Posterior cingulate gyrus (tissue), 11 donors: ENCODE data around the gene POLR3G.

ENCODE experiments used
- DNase-seq, 10 donors: peaks; one replicate each; pipeline versions ENCODE4 v3.0.0 to v3.0.0-alpha.2; 2020 to 2021; ENCODE audit warnings: mixed read lengths in 3 of 10
- intact Hi-C: fragments of 100-400 bp; cut with DNase I; formaldehyde crosslinking; loops from one replicate; pipeline ENCODE4 v1.15.1; 2023

Gene POLR3G

DNA sequence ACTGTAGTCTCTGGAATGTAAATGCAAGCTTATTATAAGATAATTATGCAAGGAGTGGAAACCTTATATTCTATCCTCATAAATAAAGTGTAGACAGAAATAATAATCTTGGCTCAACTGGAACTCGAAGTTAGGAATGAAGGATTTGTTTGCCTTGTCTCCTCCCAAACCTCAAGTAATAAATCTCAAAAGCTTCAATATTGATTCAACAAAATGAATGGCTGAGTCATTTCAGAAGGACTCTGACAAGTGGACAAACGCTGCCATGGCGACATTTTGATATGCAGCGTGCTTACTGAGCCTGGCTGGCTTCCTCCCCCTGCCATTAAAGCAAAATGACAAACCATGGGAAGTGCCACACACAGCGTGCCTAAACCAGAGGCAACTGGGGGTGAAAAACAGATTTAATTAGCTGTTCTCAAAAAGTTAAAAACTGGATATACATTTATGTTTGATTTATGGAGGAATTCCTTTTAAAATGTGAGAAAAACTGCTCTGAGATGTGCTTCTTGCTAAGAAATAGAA, 73.5 kb downstream of the POLR3G start:
- DNase-seq = peak in 4 of 10 donors; percentile 16 to 68 (median 40)
- intact Hi-C loops = no loop called here

DNA sequence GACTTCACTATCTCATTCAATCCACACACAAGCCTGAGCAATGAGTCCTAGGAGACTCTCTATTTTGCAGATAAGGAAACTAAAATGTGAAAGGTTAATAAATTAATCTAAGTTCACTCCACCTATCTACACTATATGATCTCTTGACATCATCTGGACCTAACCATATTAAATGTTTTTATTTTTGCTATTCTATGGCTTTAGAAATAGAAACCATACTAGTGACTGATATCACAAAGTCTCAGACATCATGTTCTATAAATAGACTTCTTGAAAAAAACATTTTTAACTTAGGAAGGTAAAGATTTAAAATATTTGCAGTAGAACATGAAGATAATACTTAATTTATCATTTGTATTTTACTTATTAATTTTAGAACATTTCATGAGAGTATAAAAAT, 74.6 kb downstream of the POLR3G start:
- no peak for DNase-seq
- intact Hi-C loops = no loop called here

DNA sequence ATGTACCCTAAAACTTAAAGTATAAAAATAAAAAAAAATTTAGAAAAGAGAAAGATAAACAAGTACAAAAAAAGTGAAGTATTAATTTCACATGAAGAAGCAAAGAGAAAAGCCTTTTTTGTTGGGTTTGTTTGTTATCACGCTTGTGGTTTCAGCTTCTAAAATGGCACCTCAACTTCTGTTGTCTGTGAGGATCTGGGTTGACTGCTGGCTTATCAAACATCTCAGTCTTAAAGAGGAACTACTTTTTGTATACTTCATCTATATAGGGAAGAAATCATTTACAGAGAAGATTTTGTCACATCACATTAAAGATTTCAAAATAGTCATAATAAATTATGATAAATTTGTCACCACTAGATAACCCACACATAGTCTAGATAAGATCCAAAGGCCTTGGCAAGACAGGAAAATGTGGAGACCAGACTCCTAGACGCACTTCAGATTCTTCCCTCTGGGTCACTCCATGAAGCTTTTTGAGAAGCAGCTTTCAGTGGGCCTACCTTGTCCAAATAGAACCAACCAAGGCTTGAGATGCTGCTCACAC, 75.1 kb downstream of the POLR3G start:
- intact Hi-C loops = no loop called here
- DNase-seq = no peak

DNA sequence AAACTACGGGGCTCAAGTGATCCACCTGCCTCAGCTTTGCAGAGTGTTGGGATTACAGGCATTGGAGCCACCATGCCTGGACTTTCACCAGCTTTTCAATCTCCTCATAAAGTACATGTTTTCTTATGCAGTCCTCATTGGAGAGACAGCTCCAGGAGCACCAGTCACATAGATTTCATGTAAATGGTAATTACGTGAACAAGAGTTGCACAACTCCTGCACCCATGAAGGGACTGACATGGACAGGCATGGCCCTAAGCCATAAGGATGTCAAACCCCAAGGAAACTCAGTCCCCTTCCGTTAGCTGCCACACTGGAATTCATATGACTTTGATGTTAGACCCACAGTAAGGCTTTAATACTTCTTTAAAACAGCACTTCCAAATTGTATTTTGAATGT, 76.3 kb downstream of the POLR3G start:
- intact Hi-C loops = no loop called here
- no peak for DNase-seq

DNA sequence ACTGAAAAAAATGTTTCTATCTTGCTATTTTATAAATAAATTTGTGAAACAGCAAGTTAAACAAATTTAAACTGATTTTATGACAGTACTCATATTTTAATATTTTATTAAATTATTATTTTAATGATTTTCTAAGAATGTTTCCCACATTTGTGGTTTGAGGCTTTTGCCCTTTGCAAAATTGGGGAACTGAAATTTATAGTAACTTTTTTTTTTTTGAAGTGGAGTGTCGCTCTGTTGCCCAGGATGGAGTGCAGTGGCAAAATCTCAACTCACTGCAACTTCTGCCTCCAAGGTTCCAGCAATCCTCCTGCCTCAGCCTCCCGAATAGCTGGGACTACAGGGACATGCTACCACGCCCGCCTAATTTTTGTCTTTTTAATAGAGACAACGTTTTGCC, 76.7 kb downstream of the POLR3G start:
- intact Hi-C loops = no loop called here

DNA sequence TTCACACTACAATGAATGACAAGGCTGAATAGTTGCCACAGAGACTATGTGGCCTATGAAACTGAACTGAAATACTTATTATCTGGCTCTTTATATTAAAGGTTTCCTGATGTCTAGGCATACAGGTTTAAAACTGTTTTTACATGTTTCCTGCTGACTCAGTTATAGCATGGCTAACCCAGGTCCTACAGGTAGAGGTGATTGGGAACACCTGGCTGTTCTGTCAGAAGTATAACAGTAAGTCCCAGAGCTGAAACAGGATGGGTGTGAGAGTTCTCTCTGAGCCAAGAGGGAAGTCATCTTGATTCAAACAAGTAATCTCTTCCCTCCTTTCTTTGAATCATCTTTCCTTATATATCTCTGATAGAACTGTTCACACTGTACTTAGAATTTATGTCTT, 79.0 kb downstream of the POLR3G start:
- no peak for DNase-seq
- intact Hi-C loops = no loop called here

More for the DNA sequence above, 76.7 kb downstream of the POLR3G start:
- no peak for DNase-seq

DNA sequence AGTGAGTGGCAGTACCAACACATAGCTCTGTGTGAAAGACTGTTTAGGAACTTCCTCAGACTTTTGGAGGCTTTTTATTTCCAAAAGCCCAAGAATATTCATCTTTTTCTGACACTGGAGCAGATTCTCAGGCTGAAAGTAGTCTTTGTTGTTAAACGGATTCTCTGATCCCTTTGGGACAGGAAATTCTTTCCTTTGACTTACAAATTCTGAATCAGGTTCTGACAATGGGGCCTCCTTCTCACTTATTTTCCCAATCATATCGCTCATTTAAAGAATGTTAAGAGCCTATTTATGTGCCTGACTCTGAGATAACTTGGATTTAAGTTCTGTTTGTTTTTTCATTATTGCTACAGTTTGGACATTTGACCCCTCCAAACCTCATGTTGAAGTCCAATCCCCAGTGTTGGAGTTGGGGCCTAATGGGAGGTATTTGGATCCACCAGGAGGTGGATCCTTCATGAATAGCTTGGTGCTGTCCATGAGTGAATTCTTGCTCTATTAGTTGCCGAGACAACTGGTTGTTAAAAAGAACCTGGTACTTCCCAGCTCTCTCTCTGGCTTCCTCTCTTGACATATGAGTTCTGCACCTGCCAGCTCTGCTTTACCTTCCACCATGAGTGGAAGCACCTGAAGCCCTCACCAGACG, 79.8 kb downstream of the POLR3G start:
- DNase-seq = no peak
- intact Hi-C loops = no loop called here

DNA sequence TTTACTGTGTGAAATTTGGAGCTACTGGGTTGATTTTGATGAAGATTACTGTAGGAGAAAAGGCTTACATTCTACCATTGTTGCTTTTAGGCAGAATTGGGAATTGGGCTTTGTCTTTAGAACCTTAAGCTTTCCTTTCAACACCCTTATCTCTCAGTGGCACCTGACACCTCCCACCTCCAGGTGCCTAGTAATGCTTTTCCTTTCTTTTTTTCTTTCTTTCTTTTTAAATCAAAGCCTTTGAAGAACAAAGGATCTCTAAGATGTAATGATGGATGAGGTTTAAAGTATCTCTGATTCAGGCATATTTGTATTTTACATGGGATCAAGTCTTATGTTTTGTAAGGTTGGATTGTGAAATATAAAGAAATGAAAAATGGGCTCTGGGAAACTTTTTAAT, 81.0 kb downstream of the POLR3G start:
- DNase-seq = no peak
- intact Hi-C loops = no loop called here

DNA sequence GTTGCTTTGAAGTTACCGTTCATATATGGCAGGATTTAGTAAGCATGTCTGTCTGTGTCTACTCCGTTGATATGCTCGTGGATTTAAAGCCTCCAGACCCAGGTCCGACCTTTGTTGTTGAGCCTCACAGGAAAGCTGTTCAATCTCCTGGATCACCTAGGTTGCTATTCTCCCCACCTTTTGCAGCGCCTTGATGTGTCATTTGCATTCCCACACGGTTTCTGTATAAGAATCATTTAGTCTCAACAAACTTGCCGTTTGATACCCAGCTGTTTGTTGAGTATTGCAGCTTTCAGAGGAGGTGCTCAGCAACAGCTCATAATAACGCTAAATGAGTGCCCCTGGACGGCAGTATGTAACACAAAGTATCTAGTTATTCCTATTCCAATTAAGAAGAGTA, 82.7 kb downstream of the POLR3G start:
- DNase-seq = no peak
- intact Hi-C loops = no loop called here

DNA sequence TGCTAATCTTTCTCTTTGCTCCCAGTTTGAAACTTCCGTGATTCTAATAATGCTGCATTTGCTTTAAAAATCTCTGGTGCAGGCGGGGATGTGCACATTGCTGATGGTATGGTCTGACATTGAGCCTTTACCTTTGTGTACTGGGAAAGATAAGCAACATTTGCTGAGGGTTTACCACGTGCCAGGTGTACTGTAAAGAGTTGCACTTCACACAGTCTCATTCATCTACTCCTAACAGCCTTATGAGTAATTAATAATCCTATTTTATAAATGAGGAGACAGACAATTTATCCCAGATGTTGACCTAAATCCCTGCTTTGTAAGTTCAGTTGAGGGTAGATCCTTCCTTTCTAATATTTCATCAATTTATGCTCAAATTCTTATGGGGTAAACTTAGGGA, 83.2 kb downstream of the POLR3G start:
- no peak for DNase-seq
- intact Hi-C loops = no loop called here

DNA sequence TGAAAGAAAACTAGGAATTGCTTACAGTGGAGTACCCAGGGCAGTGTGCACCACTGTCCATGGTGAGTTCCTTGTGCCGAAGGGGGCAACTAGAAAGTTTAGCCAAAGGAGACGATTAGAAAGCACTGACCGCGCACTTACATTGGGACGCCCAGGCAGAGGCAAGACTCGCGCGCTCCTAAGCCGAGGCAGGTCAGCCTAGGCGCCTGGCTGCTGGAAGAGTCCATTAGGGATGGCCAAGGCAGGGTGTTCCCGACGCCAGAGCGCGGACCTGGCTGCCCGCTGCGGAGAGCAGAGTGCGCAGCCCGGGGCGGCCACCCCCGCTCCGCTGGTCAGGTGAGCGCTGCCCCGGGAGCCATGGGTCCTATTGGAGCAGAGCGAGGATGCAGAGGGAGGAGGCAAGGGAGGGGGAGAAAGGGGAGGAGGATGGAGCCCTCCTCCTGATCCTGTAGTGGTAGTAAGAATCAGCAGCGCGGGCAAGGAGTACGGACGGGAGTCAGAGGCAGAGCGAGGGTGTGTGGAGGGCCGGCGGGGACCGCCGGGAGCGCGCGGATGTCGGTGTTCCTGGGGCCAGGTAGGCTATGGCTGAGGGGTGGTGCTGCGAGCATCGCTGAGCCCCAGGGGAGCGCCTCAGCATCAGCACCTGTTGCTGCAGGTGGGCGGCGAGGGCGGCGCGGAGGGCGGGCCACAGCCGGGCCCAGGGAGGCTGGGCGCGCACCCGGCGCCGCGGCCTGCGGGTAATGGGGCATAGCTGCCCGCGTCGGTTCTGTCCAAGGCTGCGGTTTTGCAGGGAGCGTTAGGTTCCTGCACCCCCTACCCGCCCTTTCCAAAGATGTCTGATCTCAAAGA, 83.9 kb downstream of the POLR3G start, which contains the start of gene ADGRV1:
ADGRV1 (plus strand) TSS at position 454 of the 849 bp plus-strand sequence; CDS start at position 553, 99 bp downstream.
- intact Hi-C loops = no loop called here
- peak; percentile 52 to 97 (median 76) for DNase-seq

DNA sequence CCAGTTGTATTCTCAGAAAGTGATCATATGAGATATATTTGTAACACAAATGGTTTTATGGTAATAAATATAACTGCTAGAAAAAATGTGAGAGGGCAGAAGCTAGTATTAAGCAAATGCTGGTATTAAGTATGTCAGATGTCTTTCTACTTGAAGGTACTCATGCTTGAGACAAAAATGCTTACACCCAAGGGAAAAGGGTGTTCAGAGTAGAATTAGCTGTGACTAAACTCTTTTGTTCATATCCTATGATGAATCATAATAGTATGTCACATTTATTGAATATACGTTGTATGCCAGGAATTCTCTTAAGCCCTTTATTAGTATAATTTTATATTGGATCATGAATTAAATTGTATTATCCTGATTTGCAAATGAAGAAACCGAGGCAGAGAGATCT, 86.1 kb downstream of the POLR3G start:
- DNase-seq = no peak
- intact Hi-C loops = no loop called here

DNA sequence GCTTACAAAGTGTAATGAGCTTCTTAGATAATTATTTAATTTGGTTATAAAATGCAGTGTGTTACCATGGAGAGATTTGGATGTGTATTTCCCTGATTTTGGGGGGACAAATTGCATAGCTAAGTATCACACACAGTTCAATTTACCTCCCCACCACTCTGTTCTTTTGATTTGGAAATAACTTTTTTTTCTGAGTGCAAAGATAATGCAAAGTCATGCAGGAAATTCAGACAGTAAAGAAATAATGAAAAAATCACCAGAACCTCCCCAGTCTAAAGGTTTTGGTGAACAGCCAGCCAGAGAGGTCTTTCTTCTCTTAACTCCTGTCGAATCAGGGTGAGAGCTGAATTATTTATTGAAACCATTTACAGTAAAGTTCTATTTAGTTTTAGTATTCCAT, 87.1 kb downstream of the POLR3G start:
- no peak for DNase-seq
- intact Hi-C loops = no loop called here

DNA sequence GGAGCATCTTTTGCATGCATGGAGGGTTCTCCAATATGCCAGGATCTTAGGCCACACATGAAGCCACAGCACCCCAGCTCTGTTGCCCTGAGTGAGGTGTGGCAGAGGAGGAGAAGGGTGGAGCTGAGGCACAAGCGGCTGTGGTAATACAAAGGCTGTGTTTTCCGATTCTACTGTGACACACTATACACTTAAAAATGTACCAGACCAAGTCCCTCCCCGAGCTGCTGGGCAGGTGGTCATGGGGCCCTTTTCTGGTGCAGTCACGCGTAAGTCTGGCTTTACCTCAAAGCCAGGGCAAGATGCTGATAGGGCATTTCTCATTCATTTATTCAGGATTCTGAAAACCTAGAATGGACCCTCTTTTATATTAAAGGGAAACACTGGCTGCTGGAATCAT, 87.7 kb downstream of the POLR3G start:
- DNase-seq = no peak
- intact Hi-C loops = no loop called here

DNA sequence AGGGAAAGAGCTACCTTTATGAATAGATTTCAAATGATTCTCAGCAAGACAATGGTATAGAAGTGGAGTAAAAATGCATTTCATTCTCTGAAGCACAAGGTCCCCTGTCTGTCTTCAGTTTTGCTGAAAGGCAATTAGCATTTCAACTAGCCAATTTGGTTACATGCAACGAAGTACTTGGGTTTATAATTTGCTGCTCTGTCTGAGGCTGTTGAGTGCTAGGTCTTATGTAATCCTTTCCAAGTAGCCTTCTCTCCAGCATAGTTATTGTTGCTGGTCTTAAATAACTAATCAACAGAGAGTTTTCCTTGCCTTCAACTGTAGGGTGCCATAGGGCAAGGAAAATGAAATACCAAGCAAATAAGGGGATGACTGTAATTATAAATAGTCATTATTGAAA, 88.4 kb downstream of the POLR3G start:
- DNase-seq = no peak
- intact Hi-C loops = no loop called here
